Upper lobe of left lung (tissue), 4 donors: ENCODE data around the gene NKX2-4.

Experiments used
- EP300 ChIP-seq, 4 donors: sonication (generic); formaldehyde crosslinking; IDR thresholded peaks; one replicate each; pipeline ENCODE4 v1.5.1; 2017; ENCODE audit warnings: antibody characterized with exemption in 4 of 4, control low read depth in 2 of 4
- POLR2A ChIP-seq, 4 donors: fragments of 450-650 bp; IDR thresholded peaks; one replicate each; pipeline ENCODE4 v1.5.1; 2016 to 2017; ENCODE audit warnings: antibody characterized with exemption in 4 of 4, mild to moderate bottlenecking in 2 of 4
- TF ChIP-seq, protein P1 (sequence below), 6 experiments: fragments of 450-650 bp in 4 of 6; fragments of 200-600 bp in 2 of 6; sonication (generic) in 2 of 6; IDR thresholded peaks; one replicate each; pipeline ENCODE4 v1.5.1; 2016 to 2019; ENCODE audit warnings: antibody characterized with exemption in 6 of 6

DNA sequence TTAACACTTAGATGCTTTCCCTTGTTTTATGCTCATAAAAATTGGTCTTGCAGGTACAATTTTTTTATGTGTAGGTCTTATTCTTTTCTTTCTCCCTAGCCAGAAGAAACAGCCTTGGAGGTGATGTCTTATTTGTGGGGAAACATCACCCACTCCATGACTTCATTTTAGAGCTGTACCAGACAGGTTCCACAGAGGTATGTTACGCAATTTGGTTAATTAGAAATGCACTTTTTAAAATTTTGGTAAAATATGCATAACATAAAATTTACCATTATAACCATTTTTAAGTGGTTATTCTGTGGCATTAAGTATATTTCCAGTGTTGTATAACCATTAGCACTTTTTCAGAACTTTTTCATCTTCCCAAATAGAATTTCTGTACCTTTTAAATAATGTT, 41.3 kb downstream of the NKX2-4 start:
- TF ChIP-seq, protein P1, sequence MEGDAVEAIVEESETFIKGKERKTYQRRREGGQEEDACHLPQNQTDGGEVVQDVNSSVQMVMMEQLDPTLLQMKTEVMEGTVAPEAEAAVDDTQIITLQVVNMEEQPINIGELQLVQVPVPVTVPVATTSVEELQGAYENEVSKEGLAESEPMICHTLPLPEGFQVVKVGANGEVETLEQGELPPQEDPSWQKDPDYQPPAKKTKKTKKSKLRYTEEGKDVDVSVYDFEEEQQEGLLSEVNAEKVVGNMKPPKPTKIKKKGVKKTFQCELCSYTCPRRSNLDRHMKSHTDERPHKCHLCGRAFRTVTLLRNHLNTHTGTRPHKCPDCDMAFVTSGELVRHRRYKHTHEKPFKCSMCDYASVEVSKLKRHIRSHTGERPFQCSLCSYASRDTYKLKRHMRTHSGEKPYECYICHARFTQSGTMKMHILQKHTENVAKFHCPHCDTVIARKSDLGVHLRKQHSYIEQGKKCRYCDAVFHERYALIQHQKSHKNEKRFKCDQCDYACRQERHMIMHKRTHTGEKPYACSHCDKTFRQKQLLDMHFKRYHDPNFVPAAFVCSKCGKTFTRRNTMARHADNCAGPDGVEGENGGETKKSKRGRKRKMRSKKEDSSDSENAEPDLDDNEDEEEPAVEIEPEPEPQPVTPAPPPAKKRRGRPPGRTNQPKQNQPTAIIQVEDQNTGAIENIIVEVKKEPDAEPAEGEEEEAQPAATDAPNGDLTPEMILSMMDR (IDR thresholded peaks at IDR 0.05), result no peak
- TF ChIP-seq EP300 (IDR thresholded peaks at IDR 0.05), result no peak
- TF ChIP-seq POLR2A (IDR thresholded peaks at IDR 0.05), result no peak
